IMR-90 (cell line): ENCODE results near the gene GRM5. TPM values are rescaled to one million over a fixed set of nuclear protein-coding genes. Genes with fewer than 3 reads are reported as not detected.

ENCODE experiments used
- ATAC-seq: fragments of 200-7000 bp; cut with Tn5 transposase; 2 replicates; pipeline ENCODE4 v1.9.1; 2020; ENCODE audit warnings: low read depth, mild to moderate bottlenecking, moderate library complexity
- BruUV-seq: library from RNA; stranded (reverse); fragments of 400-500 nt; replicated peaks from 2 replicates; lab custom pipeline; 2021; lab: Mats Ljungman, UMichigan
- CTCF ChIA-PET: fragments of 300-600 bp; formaldehyde crosslinking; extraction: SDS; loops from one replicate; lab custom pipeline; 2021; ENCODE audit warnings: antibody characterized with exemption; lab: Yijun Ruan, JAX
- POLR2A ChIA-PET: fragments of 300-600 bp; sonication (Branson Sonifier 250); formaldehyde crosslinking; loops from one replicate; lab custom pipeline; 2022; ENCODE audit warnings: antibody characterized with exemption; ENCODE audit not compliant: unreplicated experiment; lab: Charles Lee
- DNase-seq: peaks from one replicate; pipeline ENCODE4 v3.0.0; 2013
- H2AFZ ChIP-seq: replicated peaks from 2 replicates; pipeline ENCODE3; 2013; ENCODE audit warnings: low read length, mild to moderate bottlenecking; ENCODE audit not compliant: poor library complexity
- H2AK5ac ChIP-seq: 2 replicates; pipeline ENCODE4 v1.6.1; 2013; ENCODE audit warnings: low read depth, low read length, inconsistent platforms
- H2AK9ac ChIP-seq: replicated peaks from 2 replicates; pipeline ENCODE3; 2013; ENCODE audit warnings: mild to moderate bottlenecking, low read depth, low read length, moderate library complexity; ENCODE audit not compliant: poor library complexity
- H2BK120ac ChIP-seq: 2 replicates; pipeline ENCODE4 v1.6.1; 2013; ENCODE audit warnings: low read depth, low read length, inconsistent platforms
- H2BK15ac ChIP-seq: 3 replicates; pipeline ENCODE4 v1.6.1; 2013; ENCODE audit warnings: low read depth, low read length, inconsistent platforms
- H2BK20ac ChIP-seq: 2 replicates; pipeline ENCODE4 v1.6.1; 2013; ENCODE audit warnings: low read depth, mild to moderate bottlenecking, inconsistent platforms, low read length, moderate library complexity
- H2BK5ac ChIP-seq: 2 replicates; pipeline ENCODE4 v1.6.1; 2013; ENCODE audit warnings: mild to moderate bottlenecking, low read depth, low read length, inconsistent platforms; ENCODE audit not compliant: poor library complexity, severe bottlenecking
- H3K14ac ChIP-seq: replicated peaks from 2 replicates; pipeline ENCODE4 v1.6.1; 2013; ENCODE audit warnings: low read depth, low read length, inconsistent platforms
- H3K18ac ChIP-seq: 2 replicates; pipeline ENCODE4 v1.6.1; 2013; ENCODE audit warnings: low read depth, low read length, control low read depth
- H3K23ac ChIP-seq: 2 replicates; pipeline ENCODE4 v1.6.1; 2013; ENCODE audit warnings: low read depth, low read length, inconsistent platforms
- H3K27ac ChIP-seq: 2 replicates; pipeline ENCODE4 v1.5.1; 2013; ENCODE audit warnings: mild to moderate bottlenecking, control low read depth, low read length; ENCODE audit not compliant: insufficient read depth
- H3K27me3 ChIP-seq: 2 replicates; pipeline ENCODE4 v1.6.1; 2013; ENCODE audit warnings: low read length; ENCODE audit not compliant: control insufficient read depth, insufficient read depth
- H3K36me3 ChIP-seq: 2 replicates; pipeline ENCODE4 v1.6.1; 2013; ENCODE audit warnings: low read length, mixed read lengths; ENCODE audit not compliant: control insufficient read depth, insufficient read depth
- H3K4ac ChIP-seq: 2 replicates; pipeline ENCODE4 v1.6.1; 2013; ENCODE audit warnings: low read depth, low read length, inconsistent platforms
- H3K4me1 ChIP-seq: 2 replicates; pipeline ENCODE4 v1.6.1; 2013; ENCODE audit warnings: low read length, mixed read lengths; ENCODE audit not compliant: control insufficient read depth, insufficient read depth
- H3K4me2 ChIP-seq: 2 replicates; pipeline ENCODE4 v1.6.1; 2013; ENCODE audit warnings: low read depth, mild to moderate bottlenecking, control low read depth, low read length, moderate library complexity
- H3K4me3 ChIP-seq: 2 replicates; pipeline ENCODE4 v1.5.1; 2013; ENCODE audit warnings: low read depth, mild to moderate bottlenecking, control low read depth, low read length, moderate library complexity; ENCODE audit not compliant: insufficient read depth
- H3K56ac ChIP-seq: 2 replicates; pipeline ENCODE4 v1.6.1; 2013; ENCODE audit warnings: low read length, inconsistent platforms; ENCODE audit not compliant: insufficient read depth; ENCODE audit errors: extremely low read depth
- H3K79me1 ChIP-seq, 2 experiments: 2 replicates each; pipeline ENCODE4 v1.6.1; 2013; ENCODE audit warnings: low read length in 2 of 2, inconsistent platforms in 1 of 2, low read depth in 1 of 2
- H3K9ac ChIP-seq: 2 replicates; pipeline ENCODE4 v1.6.1; 2013; ENCODE audit warnings: low read depth, low read length, control low read depth
- H3K9me1 ChIP-seq: 2 replicates; pipeline ENCODE4 v1.6.1; 2013; ENCODE audit warnings: low read length, inconsistent platforms; ENCODE audit not compliant: insufficient read depth
- H3K9me3 ChIP-seq: 2 replicates; pipeline ENCODE4 v1.6.1; 2013; ENCODE audit warnings: low read length; ENCODE audit not compliant: control insufficient read depth, insufficient read depth
- H4K20me1 ChIP-seq: 2 replicates; pipeline ENCODE4 v1.6.1; 2013; ENCODE audit warnings: low read length, inconsistent platforms; ENCODE audit not compliant: insufficient read depth
- H4K5ac ChIP-seq: 2 replicates; pipeline ENCODE4 v1.6.1; 2013; ENCODE audit warnings: mild to moderate bottlenecking, low read depth, low read length, control low read depth
- H4K8ac ChIP-seq, 2 experiments: 2 replicates each; pipeline ENCODE4 v1.6.1; 2013; ENCODE audit warnings: low read depth in 2 of 2, low read length in 2 of 2, control low read depth in 1 of 2, inconsistent platforms in 1 of 2
- H4K91ac ChIP-seq: 2 replicates; pipeline ENCODE4 v1.6.1; 2013; ENCODE audit warnings: low read depth, low read length, inconsistent platforms; ENCODE audit not compliant: insufficient read depth
- BHLHE40 ChIP-seq: fragments of 150-350 bp; IDR thresholded peaks from 2 replicates; pipeline ENCODE4 v1.6.1; 2016; ENCODE audit warnings: mild to moderate bottlenecking, low read depth, low read length
- CEBPB ChIP-seq: IDR thresholded peaks from 2 replicates; pipeline ENCODE4 v1.6.1; 2012; ENCODE audit warnings: low read depth, low read length, improper control_type of control experiment
- FOS ChIP-seq: fragments of 150-350 bp; IDR thresholded peaks from 2 replicates; pipeline ENCODE4 v1.6.1; 2016; ENCODE audit warnings: low read depth, low read length
- MAFK ChIP-seq: IDR thresholded peaks from 2 replicates; pipeline ENCODE4 v1.6.1; 2012; ENCODE audit warnings: low read depth, low read length, improper control_type of control experiment
- MAZ ChIP-seq: IDR thresholded peaks from 2 replicates; pipeline ENCODE4 v1.6.1; 2012; ENCODE audit warnings: low read depth, mild to moderate bottlenecking, low read length, improper control_type of control experiment, moderate library complexity, borderline replicate concordance
- MXI1 ChIP-seq: IDR thresholded peaks from 2 replicates; pipeline ENCODE4 v1.6.1; 2012; ENCODE audit warnings: low read depth, mild to moderate bottlenecking, low read length, moderate library complexity, borderline replicate concordance
- RAD21 ChIP-seq: IDR thresholded peaks from 2 replicates; pipeline ENCODE4 v1.6.1; 2012; ENCODE audit warnings: low read length, improper control_type of control experiment
- RFX5 ChIP-seq: IDR thresholded peaks from 2 replicates; pipeline ENCODE4 v1.8.0; 2012; ENCODE audit warnings: low read depth, mild to moderate bottlenecking, low read length, moderate library complexity
- SMC3 ChIP-seq: fragments of 150-350 bp; IDR thresholded peaks from 2 replicates; pipeline ENCODE4 v1.6.1; 2016; ENCODE audit warnings: low read depth, mild to moderate bottlenecking, antibody characterized with exemption, low read length, moderate library complexity
- USF2 ChIP-seq: fragments of 150-350 bp; IDR thresholded peaks from 2 replicates; pipeline ENCODE4 v1.6.1; 2017; ENCODE audit warnings: mild to moderate bottlenecking, antibody characterized with exemption, low read length, low read depth
- WGBS, 2 experiments: methylation state at CpG; one replicate each; pipeline versions ENCODE4 v1.1.5 to v1.1.7; 2013; ENCODE audit warnings: missing lambda C conversion rate in 2 of 2; ENCODE audit not compliant: insufficient read length in 1 of 2; ENCODE audit errors: extremely low coverage in 2 of 2; 5-methylcytosine and 5-hydroxymethylcytosine counted together
- dilution Hi-C: fragments of 300-500 bp; cut with HindIII; formaldehyde crosslinking; loops from one replicate; pipeline ENCODE4 v1.14.3; 2018; ENCODE audit warnings: low sequenced_read_pairs; ENCODE audit not compliant: unreplicated experiment
- in situ Hi-C: fragments of 300-500 bp; cut with MboI; formaldehyde crosslinking; loops from 3 replicates; pipeline ENCODE4 v1.14.3; 2019; ENCODE audit warnings: low sequenced_read_pairs, inconsistent platforms, mixed read lengths
- intact Hi-C: fragments of 100-400 bp; cut with micrococcal nuclease; formaldehyde crosslinking; loops from 2 replicates; pipeline ENCODE4 v1.10.0; 2022
- polyA plus RNA-seq, 3 experiments: library from polyadenylated mRNA; depleted of rRNA; stranded (reverse); fragments of >200 nt; gene quantifications; 2 replicates each; pipeline ENCODE4 v1.2.3, GENCODE V29; 2012; ENCODE audit warnings: low replicate concordance in 1 of 3
- total RNA-seq: library from RNA; depleted of rRNA; stranded (reverse); fragments of >200 nt; gene quantifications from 2 replicates; pipeline ENCODE4 v1.2.3, GENCODE V29; 2012
- TF ChIP-seq, protein P1 (sequence below): conservative IDR thresholded peaks from 2 replicates; pipeline ENCODE4 v1.5.1; 2012; ENCODE audit warnings: mild to moderate bottlenecking, low read depth, low read length, improper control_type of control experiment
- TF ChIP-seq, protein P2 (sequence below): fragments of 150-350 bp; IDR thresholded peaks from 2 replicates; pipeline ENCODE4 v1.6.1; 2016; ENCODE audit warnings: low read depth, mild to moderate bottlenecking, low read length, moderate library complexity, borderline replicate concordance

The GRM5 gene
- total and polyA plus RNA-seq, 2 of the 4 experiments (the other 2 are of a cell fraction), result under 0.01 TPM

DNA sequence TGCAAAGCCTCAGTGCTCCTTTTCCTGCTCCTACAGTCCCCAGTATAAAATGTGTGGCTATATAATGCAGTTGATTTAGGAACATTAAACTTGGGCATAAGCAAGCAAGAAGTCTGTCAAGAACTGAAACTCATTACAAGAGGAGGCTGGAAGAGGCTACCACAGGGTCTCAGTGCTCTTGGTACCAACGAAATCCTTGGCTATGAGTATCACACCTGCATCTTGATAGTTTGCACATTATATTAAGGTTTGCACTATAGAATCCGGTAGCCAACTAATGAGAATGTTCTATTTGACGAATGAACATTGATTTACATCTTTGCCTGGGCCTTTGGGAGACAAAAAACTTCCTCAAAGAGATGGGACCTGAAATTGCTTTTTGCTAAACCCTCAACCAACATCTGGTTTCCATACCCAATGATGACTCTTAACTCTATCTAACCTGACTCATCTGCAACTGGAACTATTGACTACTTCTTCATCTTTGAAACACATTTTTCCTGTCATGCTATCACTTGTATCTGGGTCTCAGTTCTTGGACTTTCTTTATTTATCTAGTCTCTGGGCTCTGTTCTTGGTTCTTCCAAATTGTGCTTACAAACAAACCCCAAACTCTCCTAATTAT lies 521.0 kb downstream of the GRM5 start:
- Histone ChIP-seq H3K23ac (no peak overlapping the region), H4K8ac (no peak overlapping the region), H2AK5ac (no peak overlapping the region), H2AFZ (peak overlapping the region; percentile 83), H4K20me1 (no peaks in the 10 kb centered on the region), H4K91ac (peak overlapping the region; percentile 9; the same call in 1 of the 2 replicates), H3K18ac (no peak overlapping the region), H3K27ac (no peak overlapping the region), H3K27me3 (no peaks in the 10 kb centered on the region), H3K79me1 (no peaks in the 10 kb centered on the region), H4K5ac (no peak overlapping the region), H3K14ac (no peak overlapping the region), H2BK20ac (peak overlapping the region; percentile 66), H3K36me3 (no peaks in the 10 kb centered on the region), H3K9ac (no peak overlapping the region), H3K4me3 (no peak overlapping the region), H2BK5ac (no peak overlapping the region), H3K56ac (no peak overlapping the region), H3K9me1 (peaks cover 7% of the 10 kb centered on the region; the same call in 1 of the 2 replicates), H3K4ac (peak overlapping the region; percentile 0; the same call in 1 of the 2 replicates), H3K4me1 (peaks cover 2% of the 10 kb centered on the region; the same call in 1 of the 2 replicates), H3K4me2 (no peak overlapping the region), H2BK15ac (no peak overlapping the region), H2AK9ac (no peak overlapping the region), H3K9me3 (no peaks in the 10 kb centered on the region), H2BK120ac (peak overlapping the region; percentile 93)
- DNase-seq, result peak; percentile 41
- dilution Hi-C loops, result loop anchor here (25.0 kb wide), 1 partner anchor 532 kb away; no protein-coding TSS in a partner anchor
- ChIA-PET CTCF (interaction anchor here (1.0 to 3.5 kb wide), 2 partner anchors 66 to 528 kb away, joined by 3 to 38 read pairs; no protein-coding TSS in a partner anchor), POLR2A (no interaction called here)
- WGBS, 2 experiments, result 88% methylated on average over 1 of the region's 3 CpGs; no CpG with 5 or more reads in 1 of the 2 experiments
- no peak for TF ChIP-seq CEBPB
- no peak for TF ChIP-seq BHLHE40
- no peak for TF ChIP-seq USF2
- TF ChIP-seq, protein P1, sequence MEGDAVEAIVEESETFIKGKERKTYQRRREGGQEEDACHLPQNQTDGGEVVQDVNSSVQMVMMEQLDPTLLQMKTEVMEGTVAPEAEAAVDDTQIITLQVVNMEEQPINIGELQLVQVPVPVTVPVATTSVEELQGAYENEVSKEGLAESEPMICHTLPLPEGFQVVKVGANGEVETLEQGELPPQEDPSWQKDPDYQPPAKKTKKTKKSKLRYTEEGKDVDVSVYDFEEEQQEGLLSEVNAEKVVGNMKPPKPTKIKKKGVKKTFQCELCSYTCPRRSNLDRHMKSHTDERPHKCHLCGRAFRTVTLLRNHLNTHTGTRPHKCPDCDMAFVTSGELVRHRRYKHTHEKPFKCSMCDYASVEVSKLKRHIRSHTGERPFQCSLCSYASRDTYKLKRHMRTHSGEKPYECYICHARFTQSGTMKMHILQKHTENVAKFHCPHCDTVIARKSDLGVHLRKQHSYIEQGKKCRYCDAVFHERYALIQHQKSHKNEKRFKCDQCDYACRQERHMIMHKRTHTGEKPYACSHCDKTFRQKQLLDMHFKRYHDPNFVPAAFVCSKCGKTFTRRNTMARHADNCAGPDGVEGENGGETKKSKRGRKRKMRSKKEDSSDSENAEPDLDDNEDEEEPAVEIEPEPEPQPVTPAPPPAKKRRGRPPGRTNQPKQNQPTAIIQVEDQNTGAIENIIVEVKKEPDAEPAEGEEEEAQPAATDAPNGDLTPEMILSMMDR, result no peak
- TF ChIP-seq, protein P2, sequence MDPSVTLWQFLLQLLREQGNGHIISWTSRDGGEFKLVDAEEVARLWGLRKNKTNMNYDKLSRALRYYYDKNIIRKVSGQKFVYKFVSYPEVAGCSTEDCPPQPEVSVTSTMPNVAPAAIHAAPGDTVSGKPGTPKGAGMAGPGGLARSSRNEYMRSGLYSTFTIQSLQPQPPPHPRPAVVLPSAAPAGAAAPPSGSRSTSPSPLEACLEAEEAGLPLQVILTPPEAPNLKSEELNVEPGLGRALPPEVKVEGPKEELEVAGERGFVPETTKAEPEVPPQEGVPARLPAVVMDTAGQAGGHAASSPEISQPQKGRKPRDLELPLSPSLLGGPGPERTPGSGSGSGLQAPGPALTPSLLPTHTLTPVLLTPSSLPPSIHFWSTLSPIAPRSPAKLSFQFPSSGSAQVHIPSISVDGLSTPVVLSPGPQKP, result no peak
- TF ChIP-seq MXI1, result no peak
- no peak for TF ChIP-seq MAFK
- no peak for TF ChIP-seq FOS
- no peak for TF ChIP-seq MAZ
- TF ChIP-seq RFX5, result no peak
- no peak for TF ChIP-seq RAD21
- no peak for TF ChIP-seq SMC3
- intact Hi-C loops, result loop anchor here (1.0 to 10.0 kb wide), 11 partner anchors 142 to 1191 kb away; partner anchors contain the start of genes CTSC and RAB38
- no peak for ATAC-seq
- in situ Hi-C loops, result loop anchor here (5.0 to 25.0 kb wide), 3 partner anchors 232 to 1192 kb away; no protein-coding TSS in a partner anchor
- no TSS peak for BruUV-seq
